Measurements from ENCODE around the gene HINT3. TPM values are rescaled to one million over a fixed set of nuclear protein-coding genes. Genes with fewer than 3 reads are reported as not detected.

HINT3 gene
- total and polyA plus RNA-seq, 2 of the 13 experiments (the other 11 are each of a cell fraction or from before 2014, with no cell fraction given) = 3.1 to 22.8 TPM

DNA sequence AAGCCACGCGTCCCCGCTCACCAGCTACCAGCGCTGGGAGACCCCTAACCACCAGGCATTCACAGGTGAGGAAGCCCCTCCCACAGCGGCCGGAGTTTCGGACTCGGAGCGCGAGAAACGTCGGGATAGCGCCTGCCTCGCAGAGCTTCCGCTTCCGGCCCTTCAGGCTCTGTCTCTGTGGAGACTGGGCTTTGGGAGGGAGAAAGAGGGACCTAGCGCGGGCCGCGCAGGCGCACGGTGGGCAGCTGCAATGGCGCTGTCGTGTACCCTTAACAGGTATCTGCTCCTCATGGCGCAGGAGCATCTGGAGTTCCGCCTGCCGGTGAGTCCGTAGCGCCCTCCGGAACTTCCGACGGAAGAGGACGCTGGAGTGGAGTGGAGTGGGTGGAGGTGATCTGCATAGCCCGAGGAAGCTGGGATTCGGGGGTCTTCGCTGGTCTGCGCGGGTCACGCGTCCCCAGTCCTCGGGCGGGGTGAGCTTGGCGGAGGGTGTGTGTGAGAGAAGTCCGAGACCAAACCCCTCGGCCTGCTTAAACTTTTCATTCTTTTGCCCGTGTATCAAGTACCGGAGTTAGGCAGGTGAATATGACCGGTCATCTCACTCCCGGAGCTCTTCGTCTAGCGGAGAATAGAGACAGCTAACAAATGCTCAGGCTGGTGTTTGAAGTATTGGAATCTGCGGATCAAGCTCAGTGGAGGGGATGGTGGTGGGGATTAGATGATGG lies 29.9 kb downstream of the HINT3 start, which contains the start of gene TRMT11 (continued):
- TF ChIP-seq, protein P1, sequence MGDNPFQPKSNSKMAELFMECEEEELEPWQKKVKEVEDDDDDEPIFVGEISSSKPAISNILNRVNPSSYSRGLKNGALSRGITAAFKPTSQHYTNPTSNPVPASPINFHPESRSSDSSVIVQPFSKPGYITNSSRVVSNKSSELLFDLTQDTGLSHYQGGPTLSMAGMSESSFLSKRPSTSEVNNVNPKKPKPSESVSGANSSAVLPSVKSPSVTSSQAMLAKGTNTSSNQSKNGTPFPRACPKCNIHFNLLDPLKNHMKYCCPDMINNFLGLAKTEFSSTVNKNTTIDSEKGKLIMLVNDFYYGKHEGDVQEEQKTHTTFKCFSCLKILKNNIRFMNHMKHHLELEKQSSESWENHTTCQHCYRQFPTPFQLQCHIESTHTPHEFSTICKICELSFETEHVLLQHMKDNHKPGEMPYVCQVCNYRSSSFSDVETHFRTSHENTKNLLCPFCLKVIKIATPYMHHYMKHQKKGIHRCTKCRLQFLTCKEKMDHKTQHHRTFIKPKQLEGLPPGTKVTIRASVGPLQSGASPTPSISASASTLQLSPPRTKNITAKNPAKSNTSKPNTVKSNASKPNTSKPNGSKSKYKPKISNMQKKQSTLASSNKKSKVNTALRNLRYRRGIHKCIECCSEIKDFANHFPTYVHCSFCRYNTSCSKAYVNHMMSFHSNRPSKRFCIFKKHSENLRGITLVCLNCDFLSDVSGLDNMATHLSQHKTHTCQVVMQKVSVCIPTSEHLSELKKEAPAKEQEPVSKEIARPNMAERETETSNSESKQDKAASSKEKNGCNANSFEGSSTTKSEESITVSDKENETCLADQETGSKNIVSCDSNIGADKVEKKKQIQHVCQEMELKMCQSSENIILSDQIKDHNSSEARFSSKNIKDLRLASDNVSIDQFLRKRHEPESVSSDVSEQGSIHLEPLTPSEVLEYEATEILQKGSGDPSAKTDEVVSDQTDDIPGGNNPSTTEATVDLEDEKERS (CRISPR knock-in tag; IDR thresholded peaks at IDR 0.05) = peak; percentile 52; the same call in 1 of the 2 replicates
- TF ChIP-seq GMEB2 (CRISPR knock-in tag; IDR thresholded peaks at IDR 0.05; ENCODE audit: low read depth) (peak; percentile 50; the same call in 1 of the 2 replicates), AFF4 (CRISPR knock-in tag; IDR thresholded peaks at IDR 0.05) (peak; percentile 57; the same call in 1 of the 2 replicates), GABPB1 (CRISPR knock-in tag; IDR thresholded peaks at IDR 0.05) (peak; percentile 97), GTF3A (CRISPR knock-in tag; conservative IDR thresholded peaks at IDR 0.05) (no peak), ZBTB8A (CRISPR knock-in tag; IDR thresholded peaks at IDR 0.05; ENCODE audit: borderline replicate concordance, low read depth) (peak; percentile 84; the same call in 1 of the 2 replicates), ATF6 (CRISPR knock-in tag; conservative IDR thresholded peaks at IDR 0.05) (no peak), ZNF256 (CRISPR knock-in tag; conservative IDR thresholded peaks at IDR 0.05) (no peak; the same call in 1 of the 2 replicates), ZNF513 (CRISPR knock-in tag; conservative IDR thresholded peaks at IDR 0.05) (no peak), U2AF1 (optimal IDR thresholded peaks at IDR 0.05; ENCODE audit: low read depth, low read length) (no peak), ZNF331 (CRISPR knock-in tag; IDR thresholded peaks at IDR 0.05) (peak; percentile 59; the same call in 1 of the 2 replicates), EEA1 (CRISPR knock-in tag; IDR thresholded peaks at IDR 0.05; ENCODE audit: borderline replicate concordance) (peak; percentile 76; the same call in 1 of the 2 replicates), MAZ (IDR thresholded peaks at IDR 0.05; ENCODE audit: borderline replicate concordance, low read depth, low read length) (no peak; the same call in 1 of the 2 replicates), MAZ (CRISPR knock-in tag; IDR thresholded peaks at IDR 0.05; ENCODE audit: low read depth) (peak; percentile 91), CREB1 (IDR thresholded peaks at IDR 0.05) (no peak), CREB1 (CRISPR knock-in tag; IDR thresholded peaks at IDR 0.05) (peak; percentile 67), KDM6A (CRISPR knock-in tag; IDR thresholded peaks at IDR 0.05; ENCODE audit: low read depth) (peak; percentile 16; the same call in 1 of the 2 replicates)
